PC-9 (cell line): Measurements from ENCODE around the gene PTPRT. TPM values are rescaled to one million over a fixed set of nuclear protein-coding genes. Genes with fewer than 3 reads are reported as not detected.

ENCODE experiments used
- BruUV-seq: library from RNA; stranded (reverse); fragments of 400-500 nt; replicated peaks from 2 replicates; lab custom pipeline; 2021; lab: Mats Ljungman, UMichigan
- CTCF ChIA-PET: fragments of 300-600 bp; sonication (Branson Sonifier 250); formaldehyde crosslinking; loops from one replicate; lab custom pipeline; 2022; ENCODE audit warnings: antibody characterized with exemption; lab: Charles Lee
- POLR2A ChIA-PET: fragments of 300-600 bp; sonication (Branson Sonifier 250); formaldehyde crosslinking; loops from one replicate; lab custom pipeline; 2022; ENCODE audit warnings: antibody characterized with exemption; ENCODE audit not compliant: unreplicated experiment; lab: Charles Lee
- DNase-seq, 2 experiments: peaks; one replicate each; pipeline versions ENCODE4 v3.0.0 to v3.0.0-alpha.2; 2015 to 2022; ENCODE audit warnings: mixed read lengths in 1 of 2
- H2AFZ ChIP-seq: fragments of 200-600 bp; sonication (generic); 2 replicates; pipeline ENCODE4 v1.8.1; 2017; ENCODE audit warnings: antibody characterized with exemption
- H3F3A ChIP-seq: fragments of 200-600 bp; sonication (generic); 2 replicates; pipeline ENCODE4 v1.8.1; 2017; ENCODE audit warnings: antibody characterized with exemption, mild to moderate bottlenecking, low read depth; ENCODE audit not compliant: insufficient read depth
- H3K27ac ChIP-seq: fragments of 200-600 bp; sonication (generic); 2 replicates; pipeline ENCODE4 v1.6.1; 2016; ENCODE audit warnings: mixed run types
- H3K27me3 ChIP-seq: fragments of 200-600 bp; sonication (generic); 2 replicates; pipeline ENCODE4 v1.6.1; 2016; ENCODE audit warnings: low read depth, mixed run types; ENCODE audit not compliant: insufficient read depth
- H3K36me3 ChIP-seq: fragments of 200-600 bp; sonication (generic); 2 replicates; pipeline ENCODE4 v1.6.1; 2016; ENCODE audit warnings: low read depth, mixed run types
- H3K4me1 ChIP-seq: fragments of 200-600 bp; sonication (generic); replicated peaks from 2 replicates; pipeline ENCODE4 v1.6.1; 2016; ENCODE audit warnings: mixed run types; ENCODE audit not compliant: insufficient read depth
- H3K4me2 ChIP-seq: fragments of 200-600 bp; sonication (generic); 2 replicates; pipeline ENCODE4 v1.6.1; 2017; ENCODE audit warnings: mixed run types
- H3K4me3 ChIP-seq: fragments of 200-600 bp; sonication (generic); 2 replicates; pipeline ENCODE4 v1.6.1; 2016; ENCODE audit warnings: mixed run types
- H3K79me2 ChIP-seq: fragments of 200-600 bp; sonication (generic); 2 replicates; pipeline ENCODE4 v1.6.1; 2017; ENCODE audit warnings: low read depth, mixed run types
- H3K9me2 ChIP-seq: fragments of 200-600 bp; sonication (generic); 2 replicates; pipeline ENCODE4 v1.8.1; 2017; ENCODE audit warnings: mild to moderate bottlenecking; ENCODE audit not compliant: insufficient read depth
- H3K9me3 ChIP-seq: fragments of 200-600 bp; sonication (generic); 2 replicates; pipeline ENCODE4 v1.8.1; 2016; ENCODE audit warnings: low read depth; ENCODE audit not compliant: insufficient read depth
- H4K20me1 ChIP-seq: fragments of 200-600 bp; sonication (generic); 2 replicates; pipeline ENCODE4 v1.8.1; 2017; ENCODE audit not compliant: insufficient read depth
- EZH2 ChIP-seq: fragments of 200-600 bp; sonication (generic); IDR thresholded peaks from 2 replicates; pipeline ENCODE4 v1.8.0; 2017; ENCODE audit warnings: antibody characterized with exemption, low read depth
- intact Hi-C: fragments of 100-400 bp; cut with micrococcal nuclease; formaldehyde crosslinking; loops from one replicate; pipeline ENCODE4 v1.10.0; 2022; ENCODE audit not compliant: unreplicated experiment
- total RNA-seq: library from RNA; stranded (reverse); gene quantifications from 2 replicates; pipeline ENCODE4 v1.2.3, GENCODE V29; 2021
- TF ChIP-seq, protein P1 (sequence below): fragments of 200-600 bp; sonication (generic); conservative IDR thresholded peaks from 2 replicates; pipeline ENCODE4 v1.6.1; 2017; ENCODE audit warnings: mixed run types, antibody characterized with exemption, mild to moderate bottlenecking, moderate library complexity

PTPRT gene
- total RNA-seq, 1 experiment from 2014 or later: not detected

DNA sequence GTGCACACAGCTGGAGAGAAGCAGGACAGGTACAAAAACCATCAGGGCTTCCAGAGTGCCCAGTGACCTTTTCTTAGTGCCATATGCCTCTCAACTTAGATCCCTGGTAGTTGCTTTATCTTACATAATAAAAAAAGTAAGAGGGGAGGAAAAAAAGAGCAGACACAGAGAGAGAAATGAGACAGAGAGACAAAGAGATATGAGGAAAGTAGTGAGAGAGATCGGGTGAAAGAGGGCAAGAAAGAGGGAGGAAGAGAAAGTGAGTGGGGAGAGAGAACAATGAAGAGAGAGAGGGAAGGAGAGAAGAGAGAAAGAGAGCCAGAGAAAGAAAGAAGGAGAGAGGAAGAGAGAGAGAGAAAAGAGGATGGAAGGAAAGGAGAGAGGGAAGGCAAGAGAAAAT lies 131.6 kb downstream of the PTPRT start:
- Histone ChIP-seq H3K36me3 (no peaks in the 10 kb centered on the region), H3F3A (no peaks in the 10 kb centered on the region), H3K9me3 (no peaks in the 10 kb centered on the region), H3K27me3 (no peaks in the 10 kb centered on the region), H4K20me1 (no peaks in the 10 kb centered on the region), H3K27ac (no peak overlapping the region), H3K4me2 (no peak overlapping the region), H2AFZ (no peak overlapping the region), H3K4me3 (no peak overlapping the region), H3K4me1 (no peaks in the 10 kb centered on the region), H3K79me2 (no peaks in the 10 kb centered on the region), H3K9me2 (no peaks in the 10 kb centered on the region)
- intact Hi-C loops: no loop called here
- CTCF ChIA-PET: no interaction called here
- no peak for TF ChIP-seq EZH2
- TF ChIP-seq, protein P1, sequence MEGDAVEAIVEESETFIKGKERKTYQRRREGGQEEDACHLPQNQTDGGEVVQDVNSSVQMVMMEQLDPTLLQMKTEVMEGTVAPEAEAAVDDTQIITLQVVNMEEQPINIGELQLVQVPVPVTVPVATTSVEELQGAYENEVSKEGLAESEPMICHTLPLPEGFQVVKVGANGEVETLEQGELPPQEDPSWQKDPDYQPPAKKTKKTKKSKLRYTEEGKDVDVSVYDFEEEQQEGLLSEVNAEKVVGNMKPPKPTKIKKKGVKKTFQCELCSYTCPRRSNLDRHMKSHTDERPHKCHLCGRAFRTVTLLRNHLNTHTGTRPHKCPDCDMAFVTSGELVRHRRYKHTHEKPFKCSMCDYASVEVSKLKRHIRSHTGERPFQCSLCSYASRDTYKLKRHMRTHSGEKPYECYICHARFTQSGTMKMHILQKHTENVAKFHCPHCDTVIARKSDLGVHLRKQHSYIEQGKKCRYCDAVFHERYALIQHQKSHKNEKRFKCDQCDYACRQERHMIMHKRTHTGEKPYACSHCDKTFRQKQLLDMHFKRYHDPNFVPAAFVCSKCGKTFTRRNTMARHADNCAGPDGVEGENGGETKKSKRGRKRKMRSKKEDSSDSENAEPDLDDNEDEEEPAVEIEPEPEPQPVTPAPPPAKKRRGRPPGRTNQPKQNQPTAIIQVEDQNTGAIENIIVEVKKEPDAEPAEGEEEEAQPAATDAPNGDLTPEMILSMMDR: no peak
- no TSS peak for BruUV-seq
- no peak for DNase-seq
- POLR2A ChIA-PET: no interaction called here

DNA sequence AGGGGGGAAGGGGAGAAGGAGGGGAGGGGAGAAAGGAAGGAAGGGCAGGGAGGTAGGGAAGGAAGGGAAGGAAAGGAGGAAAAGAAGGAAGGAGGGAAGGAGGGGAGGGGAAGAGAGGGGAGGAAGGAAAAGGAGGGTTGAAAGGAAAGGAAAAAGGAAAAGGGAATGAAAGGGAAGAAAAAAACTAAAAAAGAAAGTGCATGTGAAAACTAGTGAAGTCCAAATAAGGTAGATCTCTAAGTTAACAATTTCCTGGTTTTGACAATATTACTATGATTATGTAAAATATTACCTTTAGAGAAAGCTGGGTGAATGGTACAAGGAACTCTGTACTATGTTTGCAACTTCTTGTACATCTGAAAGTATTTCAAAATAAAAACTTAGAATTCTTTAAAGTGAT lies 132.4 kb downstream of the PTPRT start:
- DNase-seq: no peak
- Histone ChIP-seq H3K4me2 (no peak overlapping the region), H2AFZ (no peak overlapping the region), H3K79me2 (no peaks in the 10 kb centered on the region), H3K4me3 (no peak overlapping the region), H3K9me2 (no peaks in the 10 kb centered on the region), H3K36me3 (no peaks in the 10 kb centered on the region), H4K20me1 (no peaks in the 10 kb centered on the region), H3K27ac (no peak overlapping the region), H3F3A (no peaks in the 10 kb centered on the region), H3K27me3 (no peaks in the 10 kb centered on the region), H3K4me1 (no peaks in the 10 kb centered on the region), H3K9me3 (no peaks in the 10 kb centered on the region)
- BruUV-seq: no TSS peak
- ChIA-PET CTCF (no interaction called here), POLR2A (no interaction called here)
- intact Hi-C loops: no loop called here
- TF ChIP-seq, protein P1: no peak
- no peak for TF ChIP-seq EZH2

DNA sequence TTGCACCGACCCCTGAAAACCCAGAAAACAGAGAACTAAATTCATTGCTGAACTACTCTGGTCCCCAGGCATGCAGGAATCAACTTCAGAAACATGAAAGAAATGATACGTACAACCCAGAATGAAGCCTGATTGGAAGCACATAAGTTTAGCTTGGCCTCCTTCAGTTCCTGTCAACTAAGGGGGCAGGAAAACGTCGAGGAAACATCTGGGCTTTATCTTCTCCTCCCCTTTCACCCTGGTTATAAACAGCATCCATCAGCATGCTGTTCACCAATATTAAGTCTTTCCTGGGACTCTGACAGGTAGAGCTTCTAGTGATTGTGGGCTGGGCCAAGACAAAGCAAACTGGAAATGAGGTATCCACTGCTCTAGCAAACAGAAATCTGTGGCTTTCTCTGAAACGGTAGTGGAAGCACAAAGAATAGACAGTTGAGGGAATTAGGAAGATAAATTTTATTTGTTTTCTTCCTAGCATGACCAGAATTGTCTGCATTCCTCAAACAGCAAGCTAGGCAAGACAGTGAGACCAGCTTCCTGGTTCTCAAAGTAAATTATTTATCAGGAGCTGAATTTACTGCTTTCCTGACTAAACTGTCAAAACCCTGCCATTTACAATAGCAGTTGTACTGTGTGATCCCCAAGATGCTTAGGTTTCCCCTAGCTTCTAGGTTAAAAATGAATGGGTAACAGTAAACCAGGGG lies 134.4 kb downstream of the PTPRT start:
- intact Hi-C loops: no loop called here
- Histone ChIP-seq H3K36me3 (no peaks in the 10 kb centered on the region), H3K9me2 (no peaks in the 10 kb centered on the region), H3K4me2 (no peak overlapping the region), H4K20me1 (no peaks in the 10 kb centered on the region), H3K27ac (no peak overlapping the region), H3K27me3 (no peaks in the 10 kb centered on the region), H2AFZ (no peak overlapping the region), H3K4me3 (no peak overlapping the region), H3K4me1 (no peaks in the 10 kb centered on the region), H3F3A (no peaks in the 10 kb centered on the region), H3K9me3 (no peaks in the 10 kb centered on the region), H3K79me2 (no peaks in the 10 kb centered on the region)
- ChIA-PET POLR2A (no interaction called here), CTCF (no interaction called here)
- DNase-seq: no peak
- BruUV-seq: no TSS peak
- TF ChIP-seq, protein P1: no peak
